ENCODE measurements around the gene IL32.

IL32 gene, protein sequence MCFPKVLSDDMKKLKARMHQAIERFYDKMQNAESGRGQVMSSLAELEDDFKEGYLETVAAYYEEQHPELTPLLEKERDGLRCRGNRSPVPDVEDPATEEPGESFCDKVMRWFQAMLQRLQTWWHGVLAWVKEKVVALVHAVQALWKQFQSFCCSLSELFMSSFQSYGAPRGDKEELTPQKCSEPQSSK

DNA sequence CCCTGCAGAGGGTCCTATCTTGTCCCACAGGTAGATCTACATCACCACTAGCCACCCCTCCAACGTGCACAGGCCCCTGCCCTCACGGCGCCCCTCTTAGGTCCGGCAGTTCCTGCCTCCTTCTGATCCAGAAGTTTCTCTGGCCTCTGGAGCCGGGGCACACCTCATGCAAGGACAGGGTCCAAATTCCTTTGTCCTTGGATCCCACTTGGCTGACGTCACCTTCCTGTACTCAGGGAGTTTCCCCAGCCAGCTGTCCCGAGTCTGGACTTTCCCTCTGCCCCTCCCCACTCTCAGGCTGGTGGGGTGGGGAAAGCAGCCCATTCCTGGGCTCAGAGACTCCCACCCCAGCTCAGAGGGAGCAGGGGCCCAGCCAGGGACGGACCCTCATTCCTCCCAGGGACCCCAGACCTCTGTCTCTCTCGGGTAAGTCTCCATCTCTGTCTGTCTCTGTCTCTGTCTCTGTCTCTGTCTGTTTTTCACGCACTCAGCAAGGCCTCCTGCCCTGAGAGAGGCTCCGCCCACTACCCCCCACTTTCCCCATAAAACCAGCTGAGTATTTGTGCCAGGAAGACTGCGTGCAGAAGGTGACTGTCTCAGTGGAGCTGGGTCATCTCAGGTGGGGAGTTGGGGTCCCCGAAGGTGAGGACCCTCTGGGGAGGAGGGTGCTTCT, at the start of gene IL32:
TSS of gene IL32 (plus strand) at position 572 of the 673 bp plus-strand sequence. CDS start 172 bp downstream, outside the sequence.
- peak in 2 of 4 experiments; percentile 45 to 77 for DNase-seq (ENCODE audit: low read depth in 4 of 4, low spot score in 1 of 4)

DNA sequence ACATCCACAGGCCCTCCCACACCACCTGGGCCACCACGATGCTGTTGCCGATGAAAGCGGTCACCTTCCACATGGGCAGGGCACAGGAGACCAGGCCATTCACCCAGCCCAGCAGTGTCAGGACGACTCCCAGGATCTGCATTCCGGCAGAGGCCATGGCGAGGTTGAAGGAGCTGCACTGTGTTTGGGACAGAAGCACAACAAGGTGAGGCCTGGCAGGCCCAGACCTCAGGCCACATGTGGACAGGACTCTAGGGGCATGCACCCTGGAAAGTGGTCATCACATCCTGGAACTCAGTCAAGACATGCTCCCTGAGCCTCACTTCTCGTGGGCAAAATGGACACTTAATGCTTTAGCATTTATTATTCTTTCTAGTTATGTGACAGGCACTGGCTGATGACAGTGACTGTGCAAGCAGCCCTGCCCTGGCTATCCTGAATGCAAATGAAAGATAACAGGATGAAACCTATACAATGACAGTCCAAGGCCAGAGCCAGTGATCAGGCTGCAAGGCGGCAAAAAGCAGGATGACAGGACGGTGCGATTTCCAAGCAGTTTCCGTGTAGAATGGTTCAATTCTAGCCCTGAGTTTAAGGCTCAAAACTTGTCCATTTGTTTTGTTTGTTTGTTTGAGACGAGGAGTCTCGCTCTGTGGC, 49.4 kb upstream of the IL32 start:
- no peak for DNase-seq (ENCODE audit: low read depth in 4 of 4, low spot score in 1 of 4)

DNA sequence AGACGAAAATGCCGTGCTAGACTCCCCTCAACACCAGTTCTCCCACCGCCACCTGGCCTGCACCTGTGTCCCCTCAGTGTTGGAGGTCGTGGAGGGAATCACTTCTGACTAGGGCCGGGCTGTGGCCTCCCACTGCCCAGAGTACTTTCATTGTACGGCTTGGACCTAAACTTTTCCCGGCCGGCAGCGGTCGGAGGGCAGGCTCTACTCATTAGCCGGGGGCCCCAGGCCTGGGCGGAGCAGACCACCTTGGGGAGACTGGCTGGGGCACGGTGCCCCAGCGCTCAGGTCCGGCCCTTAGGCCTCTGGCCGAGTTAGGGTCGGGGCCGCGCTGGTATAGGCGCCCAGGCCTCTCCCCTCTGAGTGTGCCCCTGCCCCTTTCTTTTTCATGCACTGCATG, 48.1 kb upstream of the IL32 start:
- DNase-seq (ENCODE audit: low read depth in 4 of 4, low spot score in 1 of 4), result no peak

DNA sequence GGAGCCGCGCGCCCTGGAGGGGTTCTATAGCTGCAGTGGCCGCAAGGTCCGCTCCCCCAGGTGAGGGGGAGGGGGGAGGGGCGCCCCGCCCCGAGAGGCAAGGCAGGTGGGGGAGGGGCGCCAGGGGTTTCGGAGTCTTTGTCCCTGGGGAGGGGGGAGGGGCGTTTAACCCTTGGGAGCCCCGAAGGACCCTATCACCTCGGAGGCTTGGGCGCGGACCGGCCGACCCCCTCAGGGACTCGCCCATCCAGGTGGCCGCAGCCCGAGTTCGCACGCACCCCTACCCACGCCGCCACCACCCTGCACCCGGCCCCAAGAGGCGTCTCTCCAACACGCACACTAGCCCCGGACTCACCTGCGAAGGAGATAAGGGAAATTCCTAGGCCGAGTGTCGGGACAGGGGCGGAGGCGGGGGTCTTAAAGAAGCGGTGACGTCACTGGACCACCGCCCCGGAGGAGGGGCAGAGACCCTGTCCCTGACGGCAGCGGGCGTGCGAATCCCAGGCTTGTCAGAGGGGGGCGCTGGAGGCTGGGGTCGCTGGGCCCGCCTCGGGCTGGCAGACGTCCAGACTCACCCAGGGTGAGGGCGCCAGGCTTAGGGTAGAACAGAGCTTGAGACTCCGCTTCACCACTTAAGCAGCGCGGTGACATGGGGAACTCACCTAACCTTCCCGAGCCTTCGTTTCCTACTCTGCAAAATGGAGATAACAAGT, 47.5 kb upstream of the IL32 start, which contains the start of gene CLDN6:
TSS of gene CLDN6 (minus strand) at position 390 of the 713 bp plus-strand sequence. CDS start 2,162 bp downstream, outside the sequence.
- no peak for DNase-seq (ENCODE audit: low read depth in 4 of 4, low spot score in 1 of 4)

DNA sequence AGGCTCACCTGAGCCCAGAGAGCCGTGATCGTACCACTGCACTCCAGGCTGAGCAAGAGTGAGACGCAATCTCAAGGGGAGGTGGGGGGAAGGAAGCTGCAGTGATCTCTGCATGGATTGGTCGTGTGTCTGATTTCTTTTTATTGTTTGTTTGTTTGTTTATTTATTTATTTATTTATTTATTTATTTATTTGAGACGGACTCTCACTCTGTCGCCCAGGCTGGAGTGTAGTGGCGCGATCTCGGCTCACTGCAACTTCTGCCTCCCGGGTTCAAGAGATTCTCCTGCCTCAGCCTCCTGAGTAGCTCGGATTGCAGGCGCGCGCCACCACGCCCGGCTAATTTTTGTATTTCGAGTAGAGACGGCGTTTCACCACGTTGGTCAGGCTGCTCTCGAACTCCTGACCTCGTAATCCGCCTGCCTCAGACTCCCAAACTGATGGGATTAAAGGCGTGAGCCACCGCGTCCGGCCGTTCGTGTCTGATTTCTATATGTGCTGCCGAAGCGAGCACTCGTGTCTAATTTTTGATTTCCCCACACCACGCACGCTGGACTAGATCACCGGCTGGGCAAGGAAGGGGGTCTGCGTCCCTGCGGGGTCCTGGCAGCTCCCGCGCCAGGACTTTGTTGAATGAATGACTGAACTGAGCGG, 45.7 kb upstream of the IL32 start:
- no peak for DNase-seq (ENCODE audit: low read depth in 4 of 4, low spot score in 1 of 4)

DNA sequence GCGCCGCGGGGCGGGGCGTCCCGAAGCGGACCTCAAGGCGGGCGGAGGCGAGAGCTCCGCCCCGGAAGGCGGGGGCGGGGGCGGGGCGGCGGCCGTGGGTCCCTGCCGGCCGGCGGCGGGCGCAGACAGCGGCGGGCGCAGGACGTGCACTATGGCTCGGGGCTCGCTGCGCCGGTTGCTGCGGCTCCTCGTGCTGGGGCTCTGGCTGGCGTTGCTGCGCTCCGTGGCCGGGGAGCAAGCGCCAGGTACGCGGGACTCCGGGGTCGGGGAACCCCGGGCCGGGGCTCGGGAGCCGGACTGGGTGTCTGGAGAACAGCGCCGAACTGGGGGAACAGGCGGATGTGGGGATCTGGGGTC, 45.2 kb upstream of the IL32 start, which contains the start of gene TNFRSF12A:
TSS of gene TNFRSF12A (plus strand) at position 122 of the 357 bp plus-strand sequence. CDS start at position 152, 30 bp downstream.
- peak in 2 of 4 experiments; percentile 45 to 65 for DNase-seq (ENCODE audit: low read depth in 4 of 4, low spot score in 1 of 4)

DNA sequence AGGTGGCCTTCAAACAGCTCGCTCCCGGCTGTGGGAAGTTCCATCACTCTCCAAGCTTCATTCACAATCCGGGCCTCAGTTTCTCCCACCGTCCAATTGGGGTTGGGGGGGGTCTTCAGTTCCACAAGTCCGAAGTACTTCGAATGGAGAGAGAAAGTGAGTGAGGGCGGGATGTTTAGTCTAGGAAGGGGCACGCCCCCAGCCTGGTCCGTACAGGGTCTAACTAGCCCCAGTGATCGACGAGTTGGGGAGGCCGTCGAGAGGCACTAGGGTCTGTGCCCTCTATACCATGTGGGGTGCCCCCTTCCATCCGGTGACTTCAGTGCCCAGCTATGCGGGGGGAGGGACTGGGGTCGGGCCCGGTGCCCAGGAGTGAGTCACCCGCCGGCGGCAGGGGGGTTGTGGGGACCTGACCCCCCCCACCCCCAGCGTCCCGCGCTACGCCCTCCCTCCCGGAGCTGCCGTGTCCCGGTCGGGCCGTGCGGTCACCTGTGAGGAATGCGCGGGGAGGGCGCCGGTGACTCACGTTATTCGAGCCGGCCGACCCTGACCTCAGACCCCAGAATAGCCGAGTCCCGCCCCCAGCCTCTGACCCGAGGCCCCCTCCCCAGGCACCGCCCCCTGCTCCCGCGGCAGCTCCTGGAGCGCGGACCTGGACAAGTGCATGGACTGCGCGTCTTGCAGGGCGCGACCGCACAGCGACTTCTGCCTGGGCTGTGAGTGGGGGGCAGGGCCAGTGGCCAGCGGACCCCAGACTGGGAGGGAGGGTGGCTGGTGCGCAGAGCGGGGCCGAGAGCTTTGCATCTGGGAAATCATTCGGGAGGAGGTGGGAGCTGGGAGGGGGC, 44.6 kb upstream of the IL32 start:
- DNase-seq (ENCODE audit: low read depth in 4 of 4, low spot score in 1 of 4), result peak in 2 of 4 experiments; percentile 29 to 43

DNA sequence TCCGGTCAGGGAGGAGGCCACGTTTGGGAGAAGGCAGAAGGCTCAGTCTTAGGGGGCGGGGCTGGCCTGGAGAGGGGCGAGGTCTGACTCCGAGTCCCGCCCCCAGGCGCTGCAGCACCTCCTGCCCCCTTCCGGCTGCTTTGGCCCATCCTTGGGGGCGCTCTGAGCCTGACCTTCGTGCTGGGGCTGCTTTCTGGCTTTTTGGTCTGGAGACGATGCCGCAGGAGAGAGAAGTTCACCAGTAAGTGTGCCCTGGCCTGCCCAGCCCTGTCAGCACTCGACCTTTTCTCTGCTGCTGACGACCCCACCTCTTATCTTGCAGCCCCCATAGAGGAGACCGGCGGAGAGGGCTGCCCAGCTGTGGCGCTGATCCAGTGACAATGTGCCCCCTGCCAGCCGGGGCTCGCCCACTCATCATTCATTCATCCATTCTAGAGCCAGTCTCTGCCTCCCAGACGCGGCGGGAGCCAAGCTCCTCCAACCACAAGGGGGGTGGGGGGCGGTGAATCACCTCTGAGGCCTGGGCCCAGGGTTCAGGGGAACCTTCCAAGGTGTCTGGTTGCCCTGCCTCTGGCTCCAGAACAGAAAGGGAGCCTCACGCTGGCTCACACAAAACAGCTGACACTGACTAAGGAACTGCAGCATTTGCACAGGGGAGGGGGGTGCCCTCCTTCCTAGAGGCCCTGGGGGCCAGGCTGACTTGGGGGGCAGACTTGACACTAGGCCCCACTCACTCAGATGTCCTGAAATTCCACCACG, 43.8 kb upstream of the IL32 start:
- peak in 3 of 4 experiments; percentile 54 to 91 (median 77) for DNase-seq (ENCODE audit: low read depth in 4 of 4, low spot score in 1 of 4)

DNA sequence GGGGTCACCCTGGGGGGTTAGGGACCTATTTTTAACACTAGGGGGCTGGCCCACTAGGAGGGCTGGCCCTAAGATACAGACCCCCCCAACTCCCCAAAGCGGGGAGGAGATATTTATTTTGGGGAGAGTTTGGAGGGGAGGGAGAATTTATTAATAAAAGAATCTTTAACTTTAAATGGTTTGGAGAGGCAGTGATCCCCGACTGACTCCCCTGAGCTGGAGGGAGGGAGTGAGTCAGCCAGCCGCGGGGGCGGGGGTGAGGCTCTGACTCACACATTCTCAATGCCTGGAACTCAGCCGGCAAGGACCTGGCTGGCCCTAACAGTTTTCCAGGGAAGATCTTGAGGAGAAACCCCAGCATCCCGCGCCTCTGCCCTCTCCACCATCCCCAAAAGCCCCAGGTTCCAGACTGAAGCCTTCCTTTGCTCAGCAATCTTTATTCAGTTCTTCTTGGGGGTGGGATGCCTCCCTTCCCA, 43.2 kb upstream of the IL32 start:
- DNase-seq (ENCODE audit: low read depth in 4 of 4, low spot score in 1 of 4), result peak; percentile 74 to 88 (median 83)

DNA sequence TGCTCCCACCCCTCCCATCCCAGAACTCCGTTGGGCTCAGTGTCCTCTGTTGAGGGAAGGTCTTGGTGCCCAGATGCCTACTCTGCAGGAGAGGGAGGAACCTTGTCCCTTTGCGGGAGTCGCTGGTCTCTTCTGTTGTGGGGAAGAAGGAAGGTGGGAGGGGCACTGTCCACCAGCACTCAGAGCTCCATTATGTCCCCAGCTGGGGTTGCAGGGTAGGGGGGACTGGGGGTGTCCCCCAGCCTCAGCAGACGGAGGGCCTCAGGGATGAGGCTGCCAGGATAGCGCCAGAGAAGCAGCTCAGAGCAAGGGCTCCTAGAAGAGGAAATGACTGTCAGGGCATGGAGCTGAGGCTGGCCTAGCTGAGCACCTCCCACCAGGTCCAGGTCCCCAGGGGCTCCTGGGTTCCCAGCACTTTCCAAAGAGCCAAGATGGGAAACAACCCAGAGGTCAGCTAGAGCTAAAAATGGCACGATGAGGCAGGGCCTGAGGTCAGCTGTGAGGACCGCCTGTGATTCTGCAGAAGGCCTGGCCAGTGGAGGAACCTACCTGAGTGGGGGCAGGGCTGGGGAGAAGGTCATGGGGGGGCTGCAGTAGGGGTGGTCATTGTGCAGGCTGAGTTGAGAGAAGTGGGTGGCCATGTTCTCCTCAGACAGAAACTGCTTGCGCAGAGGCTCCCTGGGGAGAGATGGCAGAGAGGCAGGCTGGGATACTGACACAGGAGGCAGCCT, 42.6 kb upstream of the IL32 start:
- no peak for DNase-seq (ENCODE audit: low read depth in 4 of 4, low spot score in 1 of 4)

DNA sequence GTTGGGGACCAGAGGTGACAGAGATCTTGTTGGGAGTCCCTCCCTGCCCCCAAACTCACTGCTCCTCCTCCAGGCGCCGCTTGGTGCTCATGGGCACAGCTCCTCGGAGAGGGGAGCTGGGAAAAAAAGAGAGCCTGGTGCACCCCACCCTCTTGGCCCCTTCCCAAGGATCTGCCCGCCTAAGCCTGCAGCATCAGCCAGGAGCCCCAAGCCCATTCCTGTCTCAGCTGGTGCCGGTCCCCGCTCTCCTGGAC, 42.1 kb upstream of the IL32 start:
- DNase-seq (ENCODE audit: low read depth in 4 of 4, low spot score in 1 of 4), result no peak

DNA sequence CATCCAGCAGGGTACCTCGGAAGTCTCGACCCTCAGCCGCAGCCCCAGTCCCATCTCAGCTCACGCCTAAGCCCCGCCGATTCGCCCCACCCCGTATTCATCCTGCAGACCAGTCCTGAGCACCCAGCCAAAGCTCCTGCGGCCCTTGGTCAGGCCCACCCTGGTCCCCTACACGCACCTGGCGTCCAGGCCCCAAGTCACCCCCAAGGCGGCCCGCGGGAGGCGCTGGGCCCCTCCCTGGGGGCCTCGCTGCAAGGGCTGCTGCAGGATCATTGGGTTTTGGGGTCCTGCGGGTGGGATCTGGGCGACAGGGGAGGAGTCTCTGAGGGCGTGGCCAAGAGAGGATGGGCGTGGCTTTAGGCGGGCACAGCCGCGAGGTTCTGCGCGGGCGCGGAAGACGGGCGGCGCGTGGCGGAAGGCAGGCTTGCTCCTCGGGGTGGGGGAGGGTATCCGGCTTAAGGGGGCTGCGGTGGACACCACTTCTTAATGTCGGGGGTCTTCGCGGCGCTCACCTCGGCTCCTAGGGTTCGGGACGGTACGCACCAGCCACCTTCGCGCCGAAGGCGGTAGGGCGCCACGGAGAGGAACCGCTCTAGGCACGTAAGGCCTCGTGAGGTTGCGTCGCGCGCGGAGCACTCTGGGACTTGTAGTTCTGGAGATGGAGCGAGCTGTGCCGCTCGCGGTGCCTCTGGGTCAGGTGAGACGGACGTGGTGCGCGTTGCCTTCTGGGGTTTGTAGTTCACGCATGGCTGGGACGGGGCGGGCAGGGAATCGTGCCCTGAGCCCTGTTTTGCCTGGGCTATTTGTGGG, 41.6 kb upstream of the IL32 start, which contains the start of the genes HCFC1R1 and THOC6:
TSS of gene HCFC1R1 (minus strand) at position 274 of the 810 bp plus-strand sequence. CDS start at position 273, 1 bp downstream.
TSS of gene THOC6 (plus strand) at position 367 of the 810 bp plus-strand sequence. CDS start at position 659, 292 bp downstream.
- peak; percentile 91 to 93 (median 92) for DNase-seq (ENCODE audit: low read depth in 4 of 4, low spot score in 1 of 4)

DNA sequence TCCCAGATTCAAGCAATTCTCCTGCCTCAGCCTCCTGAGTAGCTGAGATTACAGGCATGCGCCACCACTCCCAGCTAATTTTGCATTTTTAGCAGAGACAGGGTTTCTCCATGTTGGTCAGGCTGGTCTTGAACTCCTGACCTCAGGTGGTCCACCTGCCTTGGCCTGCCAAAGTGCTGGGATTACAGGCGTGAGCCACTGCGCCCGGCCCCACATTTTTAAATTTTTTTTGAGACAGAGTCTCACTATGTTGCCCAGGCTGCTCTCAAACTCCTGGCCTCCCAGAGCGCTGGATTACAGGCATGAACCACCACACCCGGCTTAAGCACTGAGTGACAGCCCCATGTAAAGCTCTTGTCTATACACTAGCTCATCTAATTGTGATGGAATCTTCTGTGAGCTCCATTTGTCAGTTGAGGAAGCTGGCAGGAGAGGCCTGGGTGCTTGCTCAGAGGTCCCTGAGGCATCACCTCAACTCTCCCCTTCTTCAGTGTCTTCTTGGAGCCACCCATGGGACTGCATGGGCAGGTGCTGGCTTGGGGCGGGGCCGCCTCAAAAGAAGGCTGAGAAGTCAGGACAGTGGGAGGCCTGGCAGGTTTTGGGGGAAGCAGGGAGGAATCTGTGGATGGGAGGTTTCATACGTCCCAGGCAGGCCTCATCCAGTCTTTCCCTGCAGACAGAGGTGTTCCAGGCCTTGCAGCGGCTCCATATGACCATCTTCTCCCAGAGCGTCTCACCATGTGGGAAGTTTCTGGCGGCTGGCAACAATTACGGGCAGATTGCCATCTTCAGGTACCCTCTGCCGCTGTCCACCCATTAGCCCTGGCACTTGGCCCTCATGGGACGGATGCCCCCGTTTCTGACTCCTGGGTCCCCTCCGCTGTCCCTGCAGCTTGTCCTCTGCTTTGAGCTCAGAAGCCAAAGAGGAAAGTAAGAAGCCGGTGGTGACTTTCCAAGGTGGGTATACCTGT, 40.1 kb upstream of the IL32 start:
- DNase-seq (ENCODE audit: low read depth in 4 of 4, low spot score in 1 of 4), result no peak

DNA sequence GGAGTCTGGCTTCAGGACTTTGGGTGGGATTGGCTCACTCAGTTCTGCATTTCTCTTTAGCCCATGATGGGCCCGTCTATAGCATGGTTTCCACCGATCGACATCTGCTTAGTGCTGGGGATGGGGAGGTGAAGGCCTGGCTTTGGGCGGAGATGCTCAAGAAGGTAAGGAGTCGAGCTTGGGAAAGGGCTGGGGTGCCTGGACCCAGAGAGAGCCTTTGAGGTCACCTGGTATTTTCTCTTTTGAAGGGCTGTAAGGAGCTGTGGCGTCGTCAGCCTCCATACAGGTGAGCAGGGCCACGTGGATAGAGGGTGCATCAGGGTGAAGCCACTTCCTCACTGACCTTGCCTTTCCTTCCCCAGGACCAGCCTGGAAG, 39.4 kb upstream of the IL32 start:
- no peak for DNase-seq (ENCODE audit: low read depth in 4 of 4, low spot score in 1 of 4)

DNA sequence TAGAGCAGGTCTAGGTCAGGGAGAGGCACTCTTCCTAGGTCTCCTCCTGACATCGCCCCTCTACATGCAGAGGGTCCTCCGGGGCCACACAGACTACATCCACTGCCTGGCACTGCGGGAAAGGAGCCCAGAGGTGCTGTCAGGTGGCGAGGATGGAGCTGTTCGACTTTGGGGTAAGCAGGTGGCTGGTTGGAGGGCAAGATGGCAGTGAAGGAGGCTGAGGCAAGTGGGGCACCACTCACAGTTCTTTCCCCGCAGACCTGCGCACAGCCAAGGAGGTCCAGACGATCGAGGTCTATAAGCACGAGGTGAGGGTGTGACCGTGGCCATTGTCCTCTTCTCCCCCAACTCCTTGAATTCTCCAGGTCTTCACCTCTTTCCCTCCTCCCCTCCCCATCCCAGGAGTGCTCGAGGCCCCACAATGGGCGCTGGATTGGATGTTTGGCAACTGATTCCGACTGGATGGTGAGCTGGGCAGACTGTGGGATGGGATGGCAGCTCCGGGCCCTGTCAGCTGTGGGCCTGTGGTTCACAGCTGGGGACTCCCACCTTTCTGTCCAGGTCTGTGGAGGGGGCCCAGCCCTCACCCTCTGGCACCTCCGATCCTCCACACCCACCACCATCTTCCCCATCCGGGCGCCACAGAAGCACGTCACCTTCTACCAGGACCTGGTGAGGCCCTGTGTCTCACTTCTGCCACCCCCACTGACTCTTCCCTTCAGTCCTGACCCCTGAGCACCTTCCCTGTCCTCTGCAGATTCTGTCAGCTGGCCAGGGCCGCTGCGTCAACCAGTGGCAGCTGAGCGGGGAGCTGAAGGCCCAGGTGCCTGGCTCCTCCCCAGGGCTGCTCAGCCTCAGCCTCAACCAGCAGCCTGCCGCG, 38.6 kb upstream of the IL32 start:
- DNase-seq (ENCODE audit: low read depth in 4 of 4, low spot score in 1 of 4), result no peak

DNA sequence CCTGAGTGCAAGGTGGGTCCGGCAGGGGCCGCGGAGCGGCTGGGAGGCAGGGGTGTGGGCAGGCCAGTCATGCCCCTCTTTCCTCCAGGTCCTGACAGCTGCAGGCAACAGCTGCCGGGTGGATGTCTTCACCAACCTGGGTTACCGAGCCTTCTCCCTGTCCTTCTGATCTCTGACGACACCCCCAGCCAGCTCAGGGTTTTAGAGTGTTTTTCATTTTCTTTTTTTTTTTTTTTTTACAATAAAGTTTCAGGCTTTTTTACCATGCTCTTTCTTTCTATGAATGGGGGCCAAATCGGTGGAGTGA, 38.0 kb upstream of the IL32 start:
- no peak for DNase-seq (ENCODE audit: low read depth in 4 of 4, low spot score in 1 of 4)

Data from stimulated activated CD4-positive, alpha-beta T cell treated with anti-CD3 and anti-CD28 coated beads, Interleukin-1b, Interleukin-23, amount 100 ng/mL, for 24 hours (primary cell).